K562 (cell line): ENCODE results near the gene RNF151. TPM values are rescaled to one million over a fixed set of nuclear protein-coding genes. Genes with fewer than 3 reads are reported as not detected.
A peak's percentile ranks its signal among the peaks of the same experiment; 100 is the strongest.

ENCODE experiments used
- ATAC-seq: fragments of 200-7000 bp; cut with Tn5 transposase; 3 replicates; pipeline ENCODE4 v1.9.1; 2020; ENCODE audit warnings: moderate library complexity
- BruUV-seq: library from RNA; stranded (reverse); fragments of 400-500 nt; replicated peaks from 2 replicates; lab custom pipeline; 2021; lab: Mats Ljungman, UMichigan
- CTCF ChIA-PET: fragments of 300-600 bp; formaldehyde crosslinking; extraction: SDS; loops from one replicate; lab custom pipeline; 2021; ENCODE audit warnings: low intra/inter-chr PET ratio; lab: Yijun Ruan, JAX
- POLR2A ChIA-PET: fragments of 300-600, 350-650 bp; sonication (Branson Sonifier 250); formaldehyde crosslinking; extraction: SDS; loops from one replicate; lab custom pipeline; 2021; ENCODE audit warnings: antibody characterized with exemption, inconsistent platforms; lab: Yijun Ruan, JAX
- DNase-seq, 4 experiments: peaks; one replicate each; pipeline versions ENCODE4 v3.0.0 to v3.0.0-alpha.2; 2011 to 2018; ENCODE audit warnings: low spot score in 3 of 4, mixed read lengths in 3 of 4; ENCODE audit errors: extremely low read depth in 1 of 4
- FAIRE-seq: peaks from 2 replicates; lab custom pipeline; 2011; peaks lifted over from hg19 to GRCh38; lab: Jason Lieb, UNC
- H2AFZ ChIP-seq: 2 replicates; pipeline ENCODE4 v1.6.0; 2011; ENCODE audit warnings: low read depth, low read length, control low read depth, inconsistent platforms
- H3K27ac ChIP-seq: fragments of 200-600 bp; 3 replicates; pipeline ENCODE4 v1.8.0; 2011; ENCODE audit warnings: low read depth, mild to moderate bottlenecking, control low read depth, inconsistent platforms, low read length, moderate library complexity, mixed read lengths; ENCODE audit errors: extremely low read depth
- H3K27me3 ChIP-seq, 2 experiments: fragments of 300-600 bp in 1 of 2; 2 replicates in 1 of 2; 3 replicates in 1 of 2; pipeline versions ENCODE4 v1.6.0 to v1.8.0; 2011; ENCODE audit warnings: inconsistent platforms in 2 of 2, low read length in 2 of 2, mild to moderate bottlenecking in 1 of 2, mixed read lengths in 1 of 2, moderate library complexity in 1 of 2; ENCODE audit not compliant: control insufficient read depth in 2 of 2, insufficient read depth in 2 of 2
- H3K36me3 ChIP-seq: fragments of 300-600 bp; 3 replicates; pipeline ENCODE4 v1.8.0; 2011; ENCODE audit warnings: mild to moderate bottlenecking, low read length, inconsistent platforms; ENCODE audit not compliant: control insufficient read depth, insufficient read depth
- H3K4me1 ChIP-seq, 2 experiments: fragments of 200-600 bp in 1 of 2; replicated peaks in 1 of 2; 2 replicates in 1 of 2; 3 replicates in 1 of 2; pipeline versions ENCODE4 v1.5.1 to v1.8.0; 2011; ENCODE audit warnings: inconsistent platforms in 2 of 2, low read length in 2 of 2, mild to moderate bottlenecking in 1 of 2, mixed read lengths in 1 of 2, moderate library complexity in 1 of 2; ENCODE audit not compliant: control insufficient read depth in 2 of 2, insufficient read depth in 2 of 2
- H3K4me2 ChIP-seq: 2 replicates; pipeline ENCODE4 v1.6.1; 2011; ENCODE audit warnings: low read length, control low read depth, inconsistent platforms, mixed read lengths; ENCODE audit not compliant: insufficient read depth
- H3K4me3 ChIP-seq: fragments of 200-600 bp; sonication (generic), shearing (Covaris generic); 2 replicates; pipeline ENCODE4 v1.5.1; 2016; ENCODE audit warnings: control low read depth, inconsistent platforms
- H3K79me2 ChIP-seq: fragments of 200-600 bp; 3 replicates; pipeline ENCODE4 v1.8.0; 2011; ENCODE audit warnings: low read length, inconsistent platforms; ENCODE audit not compliant: control insufficient read depth, insufficient read depth
- H3K9ac ChIP-seq, 2 experiments: 2 replicates each; pipeline versions ENCODE4 v1.6.0 to v1.6.1; 2011; ENCODE audit warnings: low read depth in 2 of 2, low read length in 2 of 2, control low read depth in 1 of 2, inconsistent platforms in 1 of 2, mild to moderate bottlenecking in 1 of 2, mixed read lengths in 1 of 2; ENCODE audit not compliant: insufficient read depth in 1 of 2
- H3K9me1 ChIP-seq: one replicate; pipeline ENCODE4 v1.6.0; 2011; ENCODE audit warnings: inconsistent platforms, mild to moderate bottlenecking, low read length, moderate library complexity; ENCODE audit not compliant: control insufficient read depth, insufficient read depth
- H3K9me3 ChIP-seq: replicated peaks from 2 replicates; pipeline ENCODE4 v1.5.1; 2011; ENCODE audit warnings: low read depth, low read length, inconsistent platforms; ENCODE audit not compliant: control insufficient read depth, insufficient read depth
- H4K20me1 ChIP-seq: replicated peaks from 2 replicates; pipeline ENCODE4 v1.6.1; 2011; ENCODE audit warnings: low read length, inconsistent platforms, mixed read lengths; ENCODE audit not compliant: control insufficient read depth, insufficient read depth
- LARP7 ChIP-seq: fragments of 450-650 bp; IDR thresholded peaks from 2 replicates; pipeline ENCODE4 v1.6.1; 2016
- MCM3 ChIP-seq: fragments of 450-650 bp; IDR thresholded peaks from 2 replicates; pipeline ENCODE4 v1.6.1; 2016
- NFE2L1 ChIP-seq: fragments of 450-650 bp; IDR thresholded peaks from 2 replicates; pipeline ENCODE4 v1.6.1; 2016; ENCODE audit warnings: missing genetic modification characterization, low read depth, mild to moderate bottlenecking, missing compliant biosample characterization, moderate library complexity, borderline replicate concordance
- POLR2A ChIP-seq: fragments of 450-650 bp; conservative IDR thresholded peaks from 2 replicates; pipeline ENCODE4 v1.6.1; 2016
- POLR2G ChIP-seq: fragments of 200-400 bp; formaldehyde crosslinking; IDR thresholded peaks from 2 replicates; pipeline ENCODE4 v1.6.1; 2017; ENCODE audit warnings: low read depth, mild to moderate bottlenecking, antibody characterized with exemption, low read length, moderate library complexity
- RBBP5 ChIP-seq: fragments of 200-600 bp; sonication (generic); IDR thresholded peaks from 2 replicates; pipeline ENCODE4 v1.6.1; 2012; ENCODE audit warnings: borderline replicate concordance, mild to moderate bottlenecking, low read length, control low read depth, inconsistent platforms; ENCODE audit not compliant: insufficient read depth, poor library complexity, severe bottlenecking
- SNRNP70 ChIP-seq: fragments of 200-400 bp; formaldehyde crosslinking; optimal IDR thresholded peaks from 2 replicates; pipeline ENCODE3; 2017; ENCODE audit warnings: low read depth, low read length
- SRSF1 ChIP-seq: fragments of 200-400 bp; formaldehyde crosslinking; IDR thresholded peaks from 2 replicates; pipeline ENCODE4 v1.6.1; 2017; ENCODE audit warnings: mild to moderate bottlenecking, low read depth, low read length, moderate library complexity
- WGBS: fragments of 100-300 bp; shearing (Covaris generic); methylation state at CpG from one replicate; pipeline ENCODE4 v1.1.6; 2016; ENCODE audit warnings: low coverage, mixed read lengths; ENCODE audit not compliant: insufficient coverage; ENCODE audit errors: missing lambda C conversion rate; 5-methylcytosine and 5-hydroxymethylcytosine counted together
- in situ Hi-C: fragments of 300-500 bp; cut with MboI; formaldehyde crosslinking; loops from 4 replicates; pipeline ENCODE4 v1.15.0; 2018; ENCODE audit warnings: inconsistent platforms, mixed read lengths
- intact Hi-C: fragments of 100-400 bp; cut with micrococcal nuclease; formaldehyde crosslinking; loops from 2 replicates; pipeline ENCODE4 v1.14.2; 2022
- polyA plus RNA-seq, 8 experiments: library from polyadenylated mRNA; depleted of rRNA in 4 of 8; stranded (reverse) in 5 of 8; unstranded in 3 of 8; fragments of >200 nt; fragmentation: Nextera tagmentation in 2 of 8; fragmentation: Illumina TruSeq in 1 of 8; extraction: Ambion mirVana in 2 of 8; extraction: Trizol in 1 of 8; gene quantifications; 2 replicates each; pipeline versions ENCODE4 v1.2.1 to v1.2.3, GENCODE V29; 2011 to 2014; ENCODE audit warnings: inconsistent platforms in 1 of 8, missing spikeins in 1 of 8
- total RNA-seq, 7 experiments: library from RNA; depleted of rRNA in 6 of 7; stranded (reverse); fragments of >200 nt in 6 of 7; fragmentation: Illumina TruSeq in 2 of 7; extraction: Trizol in 2 of 7; gene quantifications; 2 replicates each; pipeline versions ENCODE4 v1.2.1 to v1.2.3, GENCODE V29; 2011 to 2021; ENCODE audit warnings: low replicate concordance in 1 of 7

The RNF151 gene
- total and polyA plus RNA-seq, 9 of the 15 experiments (the other 6 are each of a cell fraction or from before 2014, with no cell fraction given) = not detected

- H3K4me1 ChIP-seq = peaks cover 6 to 83% of the 10 kb centered on the region in 2 experiments; a peak in 4 of 5 replicates
- in situ Hi-C loops = no loop called here
- no peaks in the 10 kb centered on the region for H3K9me1 ChIP-seq
- no peak for DNase-seq
- H4K20me1 ChIP-seq = no peaks in the 10 kb centered on the region
- H2AFZ ChIP-seq = no peak overlapping the region
- H3K27ac ChIP-seq = no peak overlapping the region
- H3K9ac ChIP-seq = 0 out of 4 replicates have a peak overlapping the region, but pooled peaks of 1 of the 2 experiments have one; percentile 20
- no TSS peak for BruUV-seq
- peaks cover 16% of the 10 kb centered on the region for H3K79me2 ChIP-seq
- FAIRE-seq = no peak
- intact Hi-C loops = no loop called here
- no peaks in the 10 kb centered on the region for H3K27me3 ChIP-seq
- peaks cover 44% of the 10 kb centered on the region; the same call in 2 of the 3 replicates for H3K36me3 ChIP-seq
- WGBS = 23% methylated on average over 5 of the region's 5 CpGs
- POLR2A ChIA-PET = interaction anchor here (1.2 to 10.2 kb wide), 4 partner anchors 8 to 173 kb away, joined by 3 to 103 read pairs (median 10); partner anchors contain the start of genes RNF151, RPS2, TBL3 and TRAF7
- ATAC-seq = no peak
- CTCF ChIA-PET = interaction anchor here (0.6 kb wide), 1 partner anchor 127 kb away, joined by 3 read pairs; no protein-coding TSS in a partner anchor
- no peak overlapping the region for H3K4me2 ChIP-seq
- H3K9me3 ChIP-seq = no peaks in the 10 kb centered on the region
- H3K4me3 ChIP-seq = no peak overlapping the region
- TF ChIP-seq LARP7 (no peak), MCM3 (no peak), POLR2G (peak; percentile 30; the same call in 1 of the 2 replicates), SRSF1 (no peak), RBBP5 (no peak), SNRNP70 (peak; percentile 36), NFE2L1 (tag) (no peak), POLR2A (peak; percentile 57)
Measured at GRCh38 chr16:1982013-1982433, 15.4 kb downstream of the RNF151 start.
